Rectal smooth muscle tissue (tissue), 1 donor: ENCODE data around the gene BHLHA9.
A peak's percentile ranks its signal among the peaks of the same experiment; 100 is the strongest.
"Not testable (repeated sequence)": the region's sequence is repeated elsewhere in the genome, so short reads cannot be mapped to it uniquely, and the experiment has no call there.

Experiments
- H3K27ac ChIP-seq: one replicate; pipeline ENCODE4 v1.7.0; 2013; ENCODE audit warnings: low read depth, low read length, inconsistent platforms
- H3K27me3 ChIP-seq: one replicate; pipeline ENCODE4 v1.7.0; 2013; ENCODE audit warnings: low read length; ENCODE audit not compliant: control insufficient read depth, insufficient read depth
- H3K36me3 ChIP-seq: one replicate; pipeline ENCODE4 v1.7.0; 2013; ENCODE audit warnings: low read length; ENCODE audit not compliant: control insufficient read depth, insufficient read depth
- H3K4me1 ChIP-seq: one replicate; pipeline ENCODE4 v1.7.0; 2013; ENCODE audit warnings: low read length; ENCODE audit not compliant: control insufficient read depth, insufficient read depth
- H3K4me3 ChIP-seq: one replicate; pipeline ENCODE4 v1.7.0; 2013; ENCODE audit warnings: low read length
- H3K9ac ChIP-seq: one replicate; pipeline ENCODE4 v1.7.0; 2013; ENCODE audit warnings: low read length

The BHLHA9 gene

GRCh38 chr17:1232331-1232730 lies 37.9 kb upstream of the BHLHA9 start:
- H3K4me3 ChIP-seq: no peak overlapping the region
- H3K27me3 ChIP-seq: peaks cover 2% of the 10 kb centered on the region
- H3K9ac ChIP-seq: no peak overlapping the region
- H3K36me3 ChIP-seq: no peaks in the 10 kb centered on the region
- H3K4me1 ChIP-seq: no peaks in the 10 kb centered on the region
- no peak overlapping the region for H3K27ac ChIP-seq

GRCh38 chr17:1232786-1233185 lies 37.5 kb upstream of the BHLHA9 start:
- Histone ChIP-seq H3K4me3 (no peak overlapping the region), H3K27me3 (no peaks in the 10 kb centered on the region), H3K27ac (no peak overlapping the region), H3K36me3 (no peaks in the 10 kb centered on the region), H3K9ac (no peak overlapping the region), H3K4me1 (no peaks in the 10 kb centered on the region)

DNA sequence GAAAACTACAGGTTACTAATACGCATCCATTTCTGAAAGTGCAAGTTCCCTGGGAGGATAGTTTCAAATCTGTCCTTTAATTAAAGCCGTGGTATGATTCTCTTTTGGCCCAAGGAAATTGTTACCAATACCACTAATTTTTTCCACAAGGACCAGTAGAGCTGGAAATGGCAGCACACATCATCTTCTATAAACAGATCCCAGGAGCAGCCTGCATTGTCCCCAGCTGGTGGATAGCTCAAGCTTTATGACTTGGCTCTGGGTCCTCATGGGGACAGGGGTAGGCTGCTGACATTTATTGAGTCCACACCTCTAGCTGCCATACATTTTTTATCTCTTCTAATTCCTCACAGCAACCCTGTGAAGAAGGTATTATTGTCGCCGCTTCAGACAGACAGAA lies 35.8 kb upstream of the BHLHA9 start:
- no peak overlapping the region for H3K27ac ChIP-seq
- no peaks in the 10 kb centered on the region for H3K27me3 ChIP-seq
- no peak overlapping the region for H3K4me3 ChIP-seq
- H3K9ac ChIP-seq: no peak overlapping the region
- H3K36me3 ChIP-seq: no peaks in the 10 kb centered on the region
- no peaks in the 10 kb centered on the region for H3K4me1 ChIP-seq

DNA sequence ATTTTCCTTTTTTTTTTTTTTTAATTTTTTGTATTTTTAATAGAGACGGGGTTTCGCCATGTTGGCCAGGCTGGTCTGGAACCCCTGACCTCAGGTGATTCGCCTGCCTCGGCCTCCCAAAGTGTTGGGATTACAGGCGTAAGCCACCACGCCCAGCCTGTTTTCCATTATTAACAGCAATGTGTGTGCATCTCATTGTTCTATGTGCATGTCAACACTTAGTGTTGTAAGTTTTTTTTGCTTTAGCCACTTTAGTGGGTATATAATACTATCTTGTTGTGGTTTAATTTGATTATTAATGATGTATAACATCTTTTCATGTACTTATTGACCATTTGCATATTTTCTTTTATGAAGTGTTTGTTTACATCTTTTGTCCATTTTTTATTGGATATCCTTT lies 32.8 kb upstream of the BHLHA9 start:
- no peak overlapping the region for H3K27ac ChIP-seq
- H3K9ac ChIP-seq: no peak overlapping the region
- no peak overlapping the region for H3K4me3 ChIP-seq
- H3K27me3 ChIP-seq: no peaks in the 10 kb centered on the region
- no peaks in the 10 kb centered on the region for H3K4me1 ChIP-seq
- no peaks in the 10 kb centered on the region for H3K36me3 ChIP-seq

- H3K36me3 ChIP-seq: no peaks in the 10 kb centered on the region
- no peak overlapping the region for H3K9ac ChIP-seq
- no peak overlapping the region for H3K4me3 ChIP-seq
- H3K27me3 ChIP-seq: no peaks in the 10 kb centered on the region
- H3K27ac ChIP-seq: no peak overlapping the region
- no peaks in the 10 kb centered on the region for H3K4me1 ChIP-seq
Observed at GRCh38 chr17:1239210-1239609, 31.0 kb upstream of the BHLHA9 start.

DNA sequence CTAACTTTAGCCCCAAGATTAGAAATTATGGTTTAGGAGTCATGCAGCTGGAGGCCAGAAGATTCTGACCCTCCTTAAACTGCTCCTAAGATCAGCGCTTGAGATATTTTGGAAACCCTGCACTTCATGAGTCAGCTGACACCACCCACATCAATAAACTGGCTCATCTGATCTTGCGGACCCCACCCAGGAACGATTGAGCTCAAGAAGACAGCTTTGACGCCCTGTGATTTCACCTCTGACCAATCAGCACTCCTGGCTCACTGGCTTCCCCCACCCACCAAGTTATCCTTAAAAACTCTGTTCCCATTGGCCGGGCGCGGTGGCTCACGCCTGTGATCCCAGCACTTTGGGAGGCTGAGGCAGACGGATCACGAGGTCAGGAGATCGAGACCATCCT lies 29.8 kb upstream of the BHLHA9 start:
- H3K4me3 ChIP-seq, H3K4me1 ChIP-seq, H3K27ac ChIP-seq, H3K27me3 ChIP-seq, H3K36me3 ChIP-seq, H3K9ac ChIP-seq: not testable (repeated sequence)

- no peaks in the 10 kb centered on the region for H3K4me1 ChIP-seq
Observed at GRCh38 chr17:1241929-1242328, 28.3 kb upstream of the BHLHA9 start.

GRCh38 chr17:1244606-1245012 lies 25.6 kb upstream of the BHLHA9 start:
- H3K36me3 ChIP-seq: no peaks in the 10 kb centered on the region
- H3K27me3 ChIP-seq: no peaks in the 10 kb centered on the region
- no peak overlapping the region for H3K4me3 ChIP-seq
- no peak overlapping the region for H3K9ac ChIP-seq
- no peaks in the 10 kb centered on the region for H3K4me1 ChIP-seq
- no peak overlapping the region for H3K27ac ChIP-seq

More at GRCh38 chr17:1241929-1242328, 28.3 kb upstream of the BHLHA9 start:
- H3K9ac ChIP-seq: no peak overlapping the region
- no peak overlapping the region for H3K4me3 ChIP-seq
- no peak overlapping the region for H3K27ac ChIP-seq
- H3K27me3 ChIP-seq: no peaks in the 10 kb centered on the region
- no peaks in the 10 kb centered on the region for H3K36me3 ChIP-seq

DNA sequence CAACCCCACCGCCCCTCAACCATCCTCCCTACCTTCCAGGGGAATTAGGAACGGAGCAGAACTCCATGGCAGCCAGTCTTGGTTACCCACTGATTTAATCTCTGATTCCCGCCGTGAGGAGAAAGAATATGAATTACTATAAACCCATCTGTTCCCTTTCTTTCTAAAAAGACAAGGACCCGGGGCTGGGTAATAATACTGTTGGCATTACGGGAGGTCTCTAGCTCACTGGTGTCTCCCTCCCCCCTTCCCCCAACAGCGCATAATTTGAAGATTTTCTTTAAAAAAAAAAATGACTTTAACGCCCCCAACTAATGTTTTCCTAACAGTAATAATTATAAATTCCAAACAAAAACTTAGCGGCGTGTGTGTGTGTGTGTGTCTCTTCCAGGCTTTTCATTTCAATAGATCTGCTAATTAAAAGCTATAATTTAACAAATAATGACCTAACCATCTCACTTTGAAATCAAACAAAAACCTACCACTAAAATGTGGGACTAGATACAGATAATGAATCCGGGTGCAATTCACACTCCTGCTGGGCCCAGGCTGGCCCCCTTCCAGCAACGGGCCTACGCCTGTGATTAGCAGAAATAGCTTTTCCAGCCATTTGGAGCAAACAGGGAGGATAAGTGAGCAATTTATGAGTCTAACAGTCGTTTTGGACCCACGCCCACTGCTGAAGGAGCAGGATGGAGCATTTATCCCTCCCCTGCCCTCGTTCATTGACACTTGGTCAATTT lies 18.2 kb upstream of the BHLHA9 start:
- Histone ChIP-seq H3K36me3 (no peaks in the 10 kb centered on the region), H3K27me3 (no peaks in the 10 kb centered on the region), H3K9ac (no peak overlapping the region), H3K27ac (no peak overlapping the region), H3K4me3 (no peak overlapping the region), H3K4me1 (no peaks in the 10 kb centered on the region)

GRCh38 chr17:1255041-1255440 lies 15.2 kb upstream of the BHLHA9 start:
- Histone ChIP-seq H3K27ac (no peak overlapping the region), H3K4me3 (no peak overlapping the region), H3K27me3 (no peaks in the 10 kb centered on the region), H3K36me3 (no peaks in the 10 kb centered on the region), H3K4me1 (no peaks in the 10 kb centered on the region), H3K9ac (no peak overlapping the region)

- no peak overlapping the region for H3K4me3 ChIP-seq
- no peaks in the 10 kb centered on the region for H3K27me3 ChIP-seq
- H3K27ac ChIP-seq: no peak overlapping the region
- H3K36me3 ChIP-seq: no peaks in the 10 kb centered on the region
- H3K9ac ChIP-seq: no peak overlapping the region
- no peaks in the 10 kb centered on the region for H3K4me1 ChIP-seq
Observed at GRCh38 chr17:1256699-1257098, 13.5 kb upstream of the BHLHA9 start.

GRCh38 chr17:1260086-1260769 lies 10.0 kb upstream of the BHLHA9 start:
- Histone ChIP-seq H3K4me1 (no peaks in the 10 kb centered on the region), H3K27me3 (no peaks in the 10 kb centered on the region), H3K27ac (no peak overlapping the region), H3K36me3 (no peaks in the 10 kb centered on the region), H3K9ac (no peak overlapping the region), H3K4me3 (peak overlapping the region; percentile 69)

GRCh38 chr17:1260770-1261161 lies 9.5 kb upstream of the BHLHA9 start:
- H3K4me3 ChIP-seq: no peak overlapping the region
- no peaks in the 10 kb centered on the region for H3K4me1 ChIP-seq
- H3K36me3 ChIP-seq: no peaks in the 10 kb centered on the region
- no peak overlapping the region for H3K9ac ChIP-seq
- no peaks in the 10 kb centered on the region for H3K27me3 ChIP-seq
- no peak overlapping the region for H3K27ac ChIP-seq
